ENCODE data around the gene CSMD2.

CSMD2 gene

GRCh38 chr1:33719771-33720670, 445.0 kb downstream of the CSMD2 start:
- peak in 1 of 51 donors; percentile 1 for DNase-seq

- DNase-seq: no peak
These were observed 445.7 kb downstream of the CSMD2 start for GRCh38 chr1:33719326-33719725.

- no peak for DNase-seq
These were observed 446.8 kb downstream of the CSMD2 start for GRCh38 chr1:33718186-33718585.

GRCh38 chr1:33716976-33717688, 447.9 kb downstream of the CSMD2 start:
- no peak for DNase-seq

- no peak for DNase-seq
These were observed 449.7 kb downstream of the CSMD2 start for GRCh38 chr1:33715195-33715811.

- DNase-seq: no peak
These were observed 450.6 kb downstream of the CSMD2 start for GRCh38 chr1:33714421-33714820.

- DNase-seq: no peak
These were observed 451.8 kb downstream of the CSMD2 start for GRCh38 chr1:33713058-33713877.

- no peak for DNase-seq
These were observed 452.8 kb downstream of the CSMD2 start for GRCh38 chr1:33712186-33712585.

GRCh38 chr1:33711511-33711910, 453.5 kb downstream of the CSMD2 start:
- no peak for DNase-seq

- no peak for DNase-seq
These were observed 454.1 kb downstream of the CSMD2 start for GRCh38 chr1:33710967-33711366.

- DNase-seq: peak in 1 of 51 donors; percentile 32
These were observed 455.0 kb downstream of the CSMD2 start for GRCh38 chr1:33709783-33710718.

- DNase-seq: no peak
These were observed 455.8 kb downstream of the CSMD2 start for GRCh38 chr1:33709174-33709782.

GRCh38 chr1:33706634-33707255, 458.3 kb downstream of the CSMD2 start:
- DNase-seq: no peak

GRCh38 chr1:33703464-33703863, 461.6 kb downstream of the CSMD2 start:
- no peak for DNase-seq

GRCh38 chr1:33698361-33699035, 466.5 kb downstream of the CSMD2 start:
- DNase-seq: no peak

GRCh38 chr1:33697816-33698215, 467.2 kb downstream of the CSMD2 start:
- no peak for DNase-seq

GRCh38 chr1:33696962-33697361, 468.1 kb downstream of the CSMD2 start:
- DNase-seq: no peak

- DNase-seq: no peak
These were observed 468.7 kb downstream of the CSMD2 start for GRCh38 chr1:33696311-33696710.

Measured in hypothalamus (tissue), 51 donors.